Neural progenitor cell (in vitro differentiated cells): ENCODE results near the gene PEX1. TPM values are rescaled to one million over a fixed set of nuclear protein-coding genes. Genes with fewer than 3 reads are reported as not detected.

Experiments
- DNase-seq: peaks from one replicate; pipeline ENCODE4 v3.0.0-alpha.2; 2016; ENCODE audit warnings: low spot score
- H2AFZ ChIP-seq: fragments of 200-600 bp; sonication (generic); replicated peaks from 2 replicates; pipeline ENCODE4 v1.6.1; 2016; ENCODE audit warnings: antibody characterized with exemption
- H3F3A ChIP-seq: fragments of 200-600 bp; sonication (generic); 2 replicates; pipeline ENCODE4 v1.6.1; 2016; ENCODE audit warnings: antibody characterized with exemption, low read depth
- H3K27ac ChIP-seq: fragments of 200-600 bp; sonication (generic); 2 replicates; pipeline ENCODE4 v1.5.1; 2016; ENCODE audit warnings: mild to moderate bottlenecking
- H3K27me3 ChIP-seq: fragments of 200-600 bp; sonication (generic); 2 replicates; pipeline ENCODE4 v1.6.1; 2016; ENCODE audit warnings: mild to moderate bottlenecking, moderate library complexity
- H3K36me3 ChIP-seq: fragments of 200-600 bp; sonication (generic); 2 replicates; pipeline ENCODE4 v1.5.1; 2016
- H3K4me1 ChIP-seq: fragments of 200-600 bp; sonication (generic); 2 replicates; pipeline ENCODE4 v1.6.1; 2016; ENCODE audit warnings: mixed run types
- H3K4me2 ChIP-seq: fragments of 200-600 bp; sonication (generic); 2 replicates; pipeline ENCODE4 v1.6.1; 2016
- H3K4me3 ChIP-seq: fragments of 200-600 bp; sonication (generic); 2 replicates; pipeline ENCODE4 v1.5.1; 2016
- H3K79me2 ChIP-seq: fragments of 200-600 bp; sonication (generic); 2 replicates; pipeline ENCODE4 v1.6.1; 2016; ENCODE audit warnings: low read depth
- H3K9ac ChIP-seq: fragments of 200-600 bp; sonication (generic); 2 replicates; pipeline ENCODE4 v1.6.1; 2016
- H3K9me3 ChIP-seq: fragments of 200-600 bp; sonication (generic); 2 replicates; pipeline ENCODE4 v1.5.1; 2016; ENCODE audit warnings: low read depth
- H4K20me1 ChIP-seq: fragments of 200-600 bp; sonication (generic); 2 replicates; pipeline ENCODE4 v1.6.1; 2016; ENCODE audit warnings: low read depth
- H3K27ac Mint-ChIP-seq: 3 replicates; pipeline ENCODE4 v1.8.0; 2021; ENCODE audit warnings: mixed read lengths
- H3K27me3 Mint-ChIP-seq: 2 replicates; pipeline ENCODE4 v1.8.0; 2022; ENCODE audit warnings: low read depth, mild to moderate bottlenecking, inconsistent platforms, moderate library complexity, mixed read lengths; ENCODE audit not compliant: insufficient read depth
- H3K36me3 Mint-ChIP-seq: 3 replicates; pipeline ENCODE4 v1.8.0; 2021; ENCODE audit warnings: mixed read lengths
- H3K4me1 Mint-ChIP-seq: 3 replicates; pipeline ENCODE4 v1.8.0; 2021; ENCODE audit warnings: mixed read lengths
- H3K4me3 Mint-ChIP-seq: 3 replicates; pipeline ENCODE4 v1.8.0; 2021; ENCODE audit warnings: mild to moderate bottlenecking, moderate library complexity, mixed read lengths
- H3K9me3 Mint-ChIP-seq: 3 replicates; pipeline ENCODE4 v1.8.0; 2020; ENCODE audit warnings: mixed read lengths
- CTCF ChIP-seq: fragments of 200-600 bp; sonication (generic); IDR thresholded peaks from 2 replicates; pipeline ENCODE4 v1.5.1; 2017; ENCODE audit warnings: antibody characterized with exemption, mild to moderate bottlenecking
- EZH2 ChIP-seq: fragments of 200-600 bp; sonication (generic); IDR thresholded peaks from 2 replicates; pipeline ENCODE4 v1.6.1; 2017; ENCODE audit warnings: antibody characterized with exemption, mild to moderate bottlenecking, moderate library complexity
- EZH2phosphoT487 ChIP-seq: fragments of 200-600 bp; sonication (generic); IDR thresholded peaks from 2 replicates; pipeline ENCODE4 v1.6.1; 2017; ENCODE audit warnings: antibody characterized with exemption
- total RNA-seq: library from RNA; depleted of rRNA; stranded (reverse); fragments of >200 nt; gene quantifications from 2 replicates; pipeline ENCODE4 v1.2.3, GENCODE V29; 2015; ENCODE audit warnings: low replicate concordance

Gene PEX1
- total RNA-seq, 1 donor from 2014 or later, result 67.6 TPM

GRCh38 chr7:92534572-92534971, 6.3 kb upstream of the PEX1 start:
- no peak for DNase-seq
- Mint-ChIP-seq H3K36me3 (peaks cover 10% of the 10 kb centered on the region), H3K4me3 (no peak overlapping the region), H3K9me3 (no peaks in the 10 kb centered on the region), H3K4me1 (peaks cover 2% of the 10 kb centered on the region), H3K27me3 (no peaks in the 10 kb centered on the region), H3K27ac (no peak overlapping the region)
- H3K4me3 ChIP-seq, result no peak overlapping the region
- peaks cover 14% of the 10 kb centered on the region for H3K36me3 ChIP-seq
- peaks cover under 1% of the 10 kb centered on the region for H3F3A ChIP-seq
- H3K4me1 ChIP-seq, result peaks cover under 1% of the 10 kb centered on the region
- no peaks in the 10 kb centered on the region for H3K27me3 ChIP-seq
- peaks cover 6% of the 10 kb centered on the region for H3K79me2 ChIP-seq
- no peaks in the 10 kb centered on the region for H3K9me3 ChIP-seq
- no peak overlapping the region for H2AFZ ChIP-seq
- TF ChIP-seq EZH2phosphoT487 (no peak), EZH2 (no peak), CTCF (no peak)
- H4K20me1 ChIP-seq, result no peaks in the 10 kb centered on the region
- H3K9ac ChIP-seq, result no peak overlapping the region
- no peak overlapping the region for H3K4me2 ChIP-seq
- no peak overlapping the region for H3K27ac ChIP-seq

- H4K20me1 ChIP-seq, result peaks cover 5% of the 10 kb centered on the region
- peaks cover 14% of the 10 kb centered on the region for H3K4me1 ChIP-seq
- H3K27ac Mint-ChIP-seq, result peak overlapping the region; percentile 96
- H3K36me3 Mint-ChIP-seq, result peaks cover 1% of the 10 kb centered on the region
- peak overlapping the region; percentile 96 for H2AFZ ChIP-seq
- no peaks in the 10 kb centered on the region for H3K27me3 Mint-ChIP-seq
- H3K36me3 ChIP-seq, result peaks cover 10% of the 10 kb centered on the region
- H3F3A ChIP-seq, result peaks cover 5% of the 10 kb centered on the region
- peak overlapping the region; percentile 67 for H3K27ac ChIP-seq
- no peak for DNase-seq
- peaks cover 56% of the 10 kb centered on the region for H3K79me2 ChIP-seq
- peak overlapping the region; percentile 94 for H3K4me2 ChIP-seq
- H3K4me3 Mint-ChIP-seq, result peak overlapping the region; percentile 99
- H3K4me1 Mint-ChIP-seq, result peaks cover 19% of the 10 kb centered on the region
- no peaks in the 10 kb centered on the region for H3K9me3 ChIP-seq
- no peaks in the 10 kb centered on the region for H3K9me3 Mint-ChIP-seq
- TF ChIP-seq CTCF (no peak), EZH2phosphoT487 (no peak), EZH2 (no peak)
- H3K4me3 ChIP-seq, result peak overlapping the region; percentile 88
- peak overlapping the region; percentile 76 for H3K9ac ChIP-seq
- no peaks in the 10 kb centered on the region for H3K27me3 ChIP-seq
Observed at GRCh38 chr7:92528958-92529264, 591 bp upstream of the PEX1 start.

GRCh38 chr7:92527300-92528187, 776 bp downstream of the PEX1 start:
- no peaks in the 10 kb centered on the region for H3K36me3 Mint-ChIP-seq
- no peaks in the 10 kb centered on the region for H3K36me3 ChIP-seq
- H3K9me3 Mint-ChIP-seq, result no peaks in the 10 kb centered on the region
- TF ChIP-seq EZH2phosphoT487 (no peak), EZH2 (peak; percentile 12), CTCF (peak; percentile 27)
- H3K27ac ChIP-seq, result peak overlapping the region; percentile 9
- H3K27me3 Mint-ChIP-seq, result no peaks in the 10 kb centered on the region
- H4K20me1 ChIP-seq, result peaks cover 5% of the 10 kb centered on the region
- no peaks in the 10 kb centered on the region for H3K9me3 ChIP-seq
- DNase-seq, result peak; percentile 80
- H3K4me1 Mint-ChIP-seq, result peaks cover 19% of the 10 kb centered on the region
- no peaks in the 10 kb centered on the region for H3K27me3 ChIP-seq
- H2AFZ ChIP-seq, result peak overlapping the region; percentile 87
- H3K4me1 ChIP-seq, result peaks cover 14% of the 10 kb centered on the region
- peaks cover 5% of the 10 kb centered on the region for H3F3A ChIP-seq
- H3K79me2 ChIP-seq, result peaks cover 67% of the 10 kb centered on the region
- H3K4me3 ChIP-seq, result peak overlapping the region; percentile 88
- H3K4me3 Mint-ChIP-seq, result peak overlapping the region; percentile 99
- H3K27ac Mint-ChIP-seq, result peak overlapping the region; percentile 55
- H3K9ac ChIP-seq, result peak overlapping the region; percentile 41
- H3K4me2 ChIP-seq, result peak overlapping the region; percentile 86
